Measurements from ENCODE around the gene KL. TPM values are rescaled to one million over a fixed set of nuclear protein-coding genes. Genes with fewer than 3 reads are reported as not detected.
A peak's percentile ranks its signal among the peaks of the same experiment; 100 is the strongest.

Gene KL
- total and polyA plus RNA-seq, 10 of the 15 experiments (the other 5 are each of a cell fraction or from before 2014, with no cell fraction given): 0.08 to 2.1 (median 1.4) TPM

DNA sequence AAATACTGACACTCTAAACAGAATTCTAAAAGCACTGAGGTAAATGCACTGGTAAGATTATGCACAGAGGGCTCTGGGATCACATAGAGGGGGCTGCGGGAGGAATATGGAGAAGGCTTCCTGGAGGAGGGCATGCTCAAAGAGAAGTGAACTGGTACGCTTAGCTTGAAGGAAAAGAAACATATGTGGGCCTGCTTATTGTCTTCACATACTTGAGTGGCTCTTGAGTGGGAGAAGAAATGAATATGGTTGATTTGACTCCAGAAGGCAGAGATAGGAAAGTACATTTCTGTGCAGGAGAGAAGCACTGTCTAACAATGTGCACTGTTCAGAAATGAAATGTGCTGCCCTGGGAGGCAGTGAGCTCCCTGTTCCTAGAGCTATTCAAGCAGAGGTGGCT, 91.1 kb downstream of the KL start:
- Histone ChIP-seq H3K9ac (ENCODE audit: control insufficient read depth, insufficient read depth, low read length) (peak overlapping the region; percentile 30; the same call in 1 of the 2 replicates), H3K36me3 (ENCODE audit: control insufficient read depth in 2 of 2, insufficient read depth in 2 of 2, low read length in 1 of 2) (peaks cover 0 to 18% of the 10 kb centered on the region in 2 experiments), H3K4me1 (ENCODE audit: control insufficient read depth, insufficient read depth, low read length) (peaks cover 60% of the 10 kb centered on the region), H3K79me2 (ENCODE audit: control insufficient read depth, insufficient read depth, low read length) (peaks cover 3% of the 10 kb centered on the region), H2AFZ (ENCODE audit: control insufficient read depth, low read depth, low read length) (no peak overlapping the region), H3K27ac (ENCODE audit: control insufficient read depth, insufficient read depth) (peak overlapping the region; percentile 61), H3K4me2 (ENCODE audit: control insufficient read depth, insufficient read depth) (peak overlapping the region; percentile 67), H3K4me3 (peak overlapping the region; percentile 55; the same call in 1 of the 2 replicates), H4K20me1 (ENCODE audit: control insufficient read depth, insufficient read depth) (no peaks in the 10 kb centered on the region), H3K9me3 (replicated peaks; ENCODE audit: control insufficient read depth, insufficient read depth, low read length) (no peaks in the 10 kb centered on the region), H3K27me3 (replicated peaks in 1 of 2; ENCODE audit: control insufficient read depth in 2 of 2, insufficient read depth in 2 of 2, low read length in 1 of 2) (no peaks in the 10 kb centered on the region)
- ATAC-seq (no peak), DNase-seq (ENCODE audit: low read depth, low spot score) (no peak), FAIRE-seq (no peak)
- ChIA-PET RAD21 (ENCODE audit: unreplicated experiment) (interaction anchor here (0.9 to 6.9 kb wide), 22 partner anchors 11 to 521 kb away, joined by 3 to 35 read pairs (median 4); no protein-coding TSS in a partner anchor), CTCF (interaction anchor here (0.6 to 5.7 kb wide), 11 partner anchors 9 to 507 kb away, joined by 3 to 52 read pairs (median 4); no protein-coding TSS in a partner anchor), POLR2A (interaction anchor here (0.6 to 7.2 kb wide), 6 partner anchors 39 to 97 kb away, joined by 3 to 62 read pairs (median 6); no protein-coding TSS in a partner anchor), SMC1A (ENCODE audit: uncharacterized antibody, unreplicated experiment) (interaction anchor here (0.6 to 7.6 kb wide), 30 partner anchors 10 to 436 kb away, joined by 3 to 95 read pairs (median 4); no protein-coding TSS in a partner anchor)
- in situ Hi-C loops (cut with MboI): no loop called here
- TF ChIP-seq, protein P1, sequence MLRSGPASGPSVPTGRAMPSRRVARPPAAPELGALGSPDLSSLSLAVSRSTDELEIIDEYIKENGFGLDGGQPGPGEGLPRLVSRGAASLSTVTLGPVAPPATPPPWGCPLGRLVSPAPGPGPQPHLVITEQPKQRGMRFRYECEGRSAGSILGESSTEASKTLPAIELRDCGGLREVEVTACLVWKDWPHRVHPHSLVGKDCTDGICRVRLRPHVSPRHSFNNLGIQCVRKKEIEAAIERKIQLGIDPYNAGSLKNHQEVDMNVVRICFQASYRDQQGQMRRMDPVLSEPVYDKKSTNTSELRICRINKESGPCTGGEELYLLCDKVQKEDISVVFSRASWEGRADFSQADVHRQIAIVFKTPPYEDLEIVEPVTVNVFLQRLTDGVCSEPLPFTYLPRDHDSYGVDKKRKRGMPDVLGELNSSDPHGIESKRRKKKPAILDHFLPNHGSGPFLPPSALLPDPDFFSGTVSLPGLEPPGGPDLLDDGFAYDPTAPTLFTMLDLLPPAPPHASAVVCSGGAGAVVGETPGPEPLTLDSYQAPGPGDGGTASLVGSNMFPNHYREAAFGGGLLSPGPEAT (IDR thresholded peaks at IDR 0.05; ENCODE audit: low read depth): 0 out of 2 replicates have a peak, but pooled peaks have one; percentile 1
- TF ChIP-seq PAX5 (IDR thresholded peaks at IDR 0.05; ENCODE audit: borderline replicate concordance, low read depth, low read length): no peak
- no TSS peak for BruUV-seq (replicated peaks)
- 81% methylated on average over 2 of the region's 2 CpGs for whole genome bisulfite sequencing (ENCODE audit: insufficient coverage, insufficient replicate concordance, low lambda C conversion rate, missing lambda C conversion rate)
- intact Hi-C loops (cut with micrococcal nuclease; ENCODE audit: unreplicated experiment): loop anchor here (5.0 to 10.0 kb wide), 2 partner anchors 273 to 435 kb away; no protein-coding TSS in a partner anchor

DNA sequence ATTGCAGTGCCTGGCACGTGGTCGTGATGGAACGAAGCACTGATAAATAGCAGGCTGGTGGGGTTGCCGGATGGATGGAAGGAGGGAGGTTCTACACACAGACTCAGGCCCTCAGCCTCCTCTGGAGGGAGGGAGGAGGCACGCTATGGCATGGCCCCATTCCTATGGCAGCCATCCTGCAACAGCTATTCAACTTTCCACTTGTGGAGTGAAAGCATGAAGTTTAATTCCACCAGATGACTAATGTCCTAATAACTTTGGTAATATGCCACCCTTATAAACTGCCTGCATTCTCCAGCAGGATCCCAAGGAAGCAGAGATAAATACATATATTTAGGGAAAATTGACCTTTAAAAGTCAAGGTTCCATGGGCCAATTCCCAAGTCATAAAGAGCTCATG, 92.4 kb downstream of the KL start:
- no peaks in the 10 kb centered on the region for H4K20me1 ChIP-seq (ENCODE audit: control insufficient read depth, insufficient read depth)
- intact Hi-C loops (cut with micrococcal nuclease; ENCODE audit: unreplicated experiment): loop anchor here (2.0 to 10.0 kb wide), 3 partner anchors 86 to 434 kb away; no protein-coding TSS in a partner anchor
- BruUV-seq (replicated peaks): no TSS peak
- peaks cover 60% of the 10 kb centered on the region for H3K4me1 ChIP-seq (ENCODE audit: control insufficient read depth, insufficient read depth, low read length)
- peak overlapping the region; percentile 91 for H3K27ac ChIP-seq (ENCODE audit: control insufficient read depth, insufficient read depth)
- CTCF ChIA-PET: interaction anchor here (1.1 to 5.7 kb wide), 15 partner anchors 15 to 616 kb away, joined by 4 to 52 read pairs (median 11); no protein-coding TSS in a partner anchor
- peak overlapping the region; percentile 25; the same call in 1 of the 2 replicates for H3K4me3 ChIP-seq
- WGBS (ENCODE audit: insufficient coverage, insufficient replicate concordance, low lambda C conversion rate, missing lambda C conversion rate): 100% methylated on average over 4 of the region's 5 CpGs
- SMC1A ChIA-PET (ENCODE audit: uncharacterized antibody, unreplicated experiment): interaction anchor here (0.8 to 7.6 kb wide), 13 partner anchors 9 to 615 kb away, joined by 3 to 95 read pairs (median 7); no protein-coding TSS in a partner anchor
- in situ Hi-C loops (cut with MboI): no loop called here
- H3K36me3 ChIP-seq (ENCODE audit: control insufficient read depth in 2 of 2, insufficient read depth in 2 of 2, low read length in 1 of 2): peaks cover 8 to 27% of the 10 kb centered on the region in 2 experiments
- RAD21 ChIA-PET (ENCODE audit: unreplicated experiment): interaction anchor here (1.0 to 6.9 kb wide), 13 partner anchors 11 to 435 kb away, joined by 3 to 80 read pairs (median 6); no protein-coding TSS in a partner anchor
- H3K9me3 ChIP-seq (replicated peaks; ENCODE audit: control insufficient read depth, insufficient read depth, low read length): no peaks in the 10 kb centered on the region
- DNase-seq (ENCODE audit: low read depth, low spot score): no peak
- no peak overlapping the region; the same call in none of the 2 replicates for H3K4me2 ChIP-seq (ENCODE audit: control insufficient read depth, insufficient read depth)
- no peak for FAIRE-seq
- no peaks in the 10 kb centered on the region for H3K27me3 ChIP-seq (replicated peaks in 1 of 2; ENCODE audit: control insufficient read depth in 2 of 2, insufficient read depth in 2 of 2, low read length in 1 of 2)
- POLR2A ChIA-PET: interaction anchor here (1.0 to 7.2 kb wide), 4 partner anchors 37 to 81 kb away, joined by 3 to 62 read pairs (median 8); no protein-coding TSS in a partner anchor
- no peak overlapping the region for H2AFZ ChIP-seq (ENCODE audit: control insufficient read depth, low read depth, low read length)
- no peak for ATAC-seq
- no peak overlapping the region for H3K9ac ChIP-seq (ENCODE audit: control insufficient read depth, insufficient read depth, low read length)
- peaks cover 3% of the 10 kb centered on the region for H3K79me2 ChIP-seq (ENCODE audit: control insufficient read depth, insufficient read depth, low read length)
- TF ChIP-seq JUND (IDR thresholded peaks at IDR 0.05; ENCODE audit: low read depth, low read length) (no peak), TCF7 (IDR thresholded peaks at IDR 0.05; ENCODE audit: borderline replicate concordance) (no peak), YBX1 (IDR thresholded peaks at IDR 0.05) (no peak), RAD51 (IDR thresholded peaks at IDR 0.05) (no peak), ETV6 (conservative IDR thresholded peaks at IDR 0.05 in 1 of 2, IDR thresholded peaks at IDR 0.05 in 1 of 2; ENCODE audit: borderline replicate concordance in 1 of 2, low read depth in 1 of 2) (no peak), HCFC1 (IDR thresholded peaks at IDR 0.05; ENCODE audit: low read length) (no peak), SIN3A (IDR thresholded peaks at IDR 0.05; ENCODE audit: low read depth, low read length) (no peak), CHD1 (IDR thresholded peaks at IDR 0.05; ENCODE audit: low read depth, low read length) (no peak), RAD21 (IDR thresholded peaks at IDR 0.05; ENCODE audit: insufficient read depth, low read depth, low read length) (no peak), ZNF207 (IDR thresholded peaks at IDR 0.05; ENCODE audit: borderline replicate concordance) (no peak), FOS (IDR thresholded peaks at IDR 0.05; ENCODE audit: borderline replicate concordance, extremely low read depth, insufficient read length) (no peak)
- TF ChIP-seq, protein P2, sequence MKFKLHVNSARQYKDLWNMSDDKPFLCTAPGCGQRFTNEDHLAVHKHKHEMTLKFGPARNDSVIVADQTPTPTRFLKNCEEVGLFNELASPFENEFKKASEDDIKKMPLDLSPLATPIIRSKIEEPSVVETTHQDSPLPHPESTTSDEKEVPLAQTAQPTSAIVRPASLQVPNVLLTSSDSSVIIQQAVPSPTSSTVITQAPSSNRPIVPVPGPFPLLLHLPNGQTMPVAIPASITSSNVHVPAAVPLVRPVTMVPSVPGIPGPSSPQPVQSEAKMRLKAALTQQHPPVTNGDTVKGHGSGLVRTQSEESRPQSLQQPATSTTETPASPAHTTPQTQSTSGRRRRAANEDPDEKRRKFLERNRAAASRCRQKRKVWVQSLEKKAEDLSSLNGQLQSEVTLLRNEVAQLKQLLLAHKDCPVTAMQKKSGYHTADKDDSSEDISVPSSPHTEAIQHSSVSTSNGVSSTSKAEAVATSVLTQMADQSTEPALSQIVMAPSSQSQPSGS (IDR thresholded peaks at IDR 0.05; ENCODE audit: low read length): no peak; the same call in 1 of the 2 replicates

All from GM12878 (cell line).